ENCODE data around the gene SENP1. TPM values are rescaled to one million over a fixed set of nuclear protein-coding genes. Genes with fewer than 3 reads are reported as not detected.

Gene SENP1
- total RNA-seq: 1 to 10 TPM; 3.6 to 6.5 (median 5.1) TPM
- long read RNA-seq, partial matches to known transcripts: 0 of 1 reads
- long read RNA-seq, other reads (novel, unspliced or antisense): 1 of 1 reads

GRCh38 chr12:48105867-48106680, at the start of gene SENP1:
SENP1 (minus strand) TSS chr12:48106079; CDS start chr12:48101472, 4,607 bp downstream.
- Histone ChIP-seq H3K36me3 (no peaks in the 10 kb centered on the region), H3K4me1 (peaks cover 0 to 14% (median 6%) of the 10 kb centered on the region in 4 donors), H3K4me3 (peak within 1 kb of the TSS; percentile 85 to 96 (median 92)), H3K27me3 (no peaks in the 10 kb centered on the region), H3K9me3 (no peaks in the 10 kb centered on the region), H3K27ac (peak within 1 kb of the TSS; percentile 87 to 96 (median 89))
- WGBS (ENCODE audit: insufficient coverage, low coverage, low lambda C conversion rate, missing lambda C conversion rate): 1% methylated on average over 32 of the region's 53 CpGs
- intact Hi-C loops (cut with DNase I): no loop called here
- peak in 2 of 4 donors; percentile 6 to 32 for TF ChIP-seq CTCF (IDR thresholded peaks at IDR 0.05)
- TF ChIP-seq POLR2A (IDR thresholded peaks at IDR 0.05): peak; percentile 47
- ATAC-seq (peak; percentile 96 to 98 (median 96)), DNase-seq (peak; percentile 89 to 92 (median 92))

- no peak overlapping the region for H3K4me3 ChIP-seq
- intact Hi-C loops (cut with DNase I): no loop called here
- no peaks in the 10 kb centered on the region for H3K4me1 ChIP-seq
- ATAC-seq: no peak
- no peaks in the 10 kb centered on the region for H3K9me3 ChIP-seq
- no peak overlapping the region for H3K27ac ChIP-seq
- peaks cover 16 to 60% (median 27%) of the 10 kb centered on the region in 4 donors for H3K36me3 ChIP-seq
- no peaks in the 10 kb centered on the region for H3K27me3 ChIP-seq
- WGBS (ENCODE audit: insufficient coverage, low coverage, low lambda C conversion rate, missing lambda C conversion rate): no CpG with 5 or more reads among the region's 2 CpGs
- no peak for TF ChIP-seq POLR2A (IDR thresholded peaks at IDR 0.05)
- no peak for TF ChIP-seq CTCF (IDR thresholded peaks at IDR 0.05)
- DNase-seq: no peak
These were observed 45.4 kb upstream of the SENP1 start for GRCh38 chr12:48151103-48151771.

- WGBS (ENCODE audit: insufficient coverage, low coverage, low lambda C conversion rate, missing lambda C conversion rate): 63% methylated on average over 1 of the region's 1 CpG
- Histone ChIP-seq H3K4me1 (no peaks in the 10 kb centered on the region), H3K27me3 (no peaks in the 10 kb centered on the region), H3K36me3 (peaks cover 12 to 56% (median 20%) of the 10 kb centered on the region in 4 donors), H3K4me3 (no peak overlapping the region), H3K9me3 (no peaks in the 10 kb centered on the region), H3K27ac (no peak overlapping the region)
- ATAC-seq (no peak), DNase-seq (no peak)
- TF ChIP-seq CTCF (IDR thresholded peaks at IDR 0.05) (no peak), POLR2A (IDR thresholded peaks at IDR 0.05) (no peak)
- intact Hi-C loops (cut with DNase I): no loop called here
These were observed 40.1 kb upstream of the SENP1 start for GRCh38 chr12:48145981-48146380.

- H3K27ac ChIP-seq: no peak overlapping the region
- no peak overlapping the region for H3K4me3 ChIP-seq
- intact Hi-C loops (cut with DNase I): no loop called here
- no peak for TF ChIP-seq POLR2A (IDR thresholded peaks at IDR 0.05)
- no peak for TF ChIP-seq CTCF (IDR thresholded peaks at IDR 0.05)
- H3K36me3 ChIP-seq: peaks cover 0 to 35% (median 5%) of the 10 kb centered on the region in 4 donors
- ATAC-seq (no peak), DNase-seq (no peak)
- WGBS (ENCODE audit: insufficient coverage, low coverage, low lambda C conversion rate, missing lambda C conversion rate): 86% methylated on average over 1 of the region's 2 CpGs
- H3K4me1 ChIP-seq: no peaks in the 10 kb centered on the region
- no peaks in the 10 kb centered on the region for H3K27me3 ChIP-seq
- no peaks in the 10 kb centered on the region for H3K9me3 ChIP-seq
These were observed 38.0 kb upstream of the SENP1 start for GRCh38 chr12:48143898-48144297.
